RWPE2 (cell line): ENCODE data around the gene CNIH3.

Experiments
- ATAC-seq: fragments of 200-7000 bp; cut with Tn5 transposase; 3 replicates; pipeline ENCODE4 v1.9.1; 2021; ENCODE audit warnings: low read depth
- DNase-seq: peaks from one replicate; pipeline ENCODE4 v3.0.0-alpha.2; 2020; ENCODE audit warnings: low spot score
- H3K27ac ChIP-seq: fragments of 450-650 bp; 2 replicates; pipeline ENCODE4 v1.5.1; 2017; ENCODE audit warnings: mild to moderate bottlenecking; ENCODE audit not compliant: poor library complexity, severe bottlenecking
- H3K27me3 ChIP-seq: fragments of 250-450 bp; sonication (Bioruptor Pico); 2 replicates; pipeline ENCODE4 v1.5.1; 2021; ENCODE audit warnings: mild to moderate bottlenecking, moderate library complexity; ENCODE audit not compliant: insufficient read depth, poor library complexity, severe bottlenecking
- H3K36me3 ChIP-seq: fragments of 250-450 bp; sonication (Bioruptor Pico); 2 replicates; pipeline ENCODE4 v1.5.1; 2020; ENCODE audit warnings: low read depth, mild to moderate bottlenecking, moderate library complexity
- H3K4me1 ChIP-seq: fragments of 250-450 bp; sonication (Bioruptor Pico); 2 replicates; pipeline ENCODE4 v1.5.1; 2021; ENCODE audit warnings: mild to moderate bottlenecking, moderate library complexity; ENCODE audit not compliant: insufficient read depth, poor library complexity, severe bottlenecking
- H3K4me3 ChIP-seq: fragments of 250-450 bp; sonication (Bioruptor Pico); 2 replicates; pipeline ENCODE4 v1.5.1; 2021; ENCODE audit warnings: mild to moderate bottlenecking, moderate library complexity; ENCODE audit not compliant: severe bottlenecking
- H3K9me3 ChIP-seq: fragments of 250-450 bp; sonication (Bioruptor Pico); 2 replicates; pipeline ENCODE4 v1.5.1; 2021; ENCODE audit warnings: mild to moderate bottlenecking, moderate library complexity; ENCODE audit not compliant: severe bottlenecking
- CTCF ChIP-seq: fragments of 450-650 bp; IDR thresholded peaks from one replicate; pipeline ENCODE4 v1.5.1; 2017; ENCODE audit warnings: mild to moderate bottlenecking, moderate library complexity; ENCODE audit not compliant: poor library complexity, severe bottlenecking

Gene CNIH3

GRCh38 chr1:224759681-224760091 lies 143.6 kb downstream of the CNIH3 start:
- DNase-seq (no peak), ATAC-seq (no peak)
- Histone ChIP-seq H3K27me3 (no peaks in the 10 kb centered on the region), H3K4me1 (no peaks in the 10 kb centered on the region), H3K27ac (no peak overlapping the region), H3K36me3 (no peaks in the 10 kb centered on the region), H3K4me3 (no peak overlapping the region), H3K9me3 (no peaks in the 10 kb centered on the region)
- no peak for TF ChIP-seq CTCF

DNA sequence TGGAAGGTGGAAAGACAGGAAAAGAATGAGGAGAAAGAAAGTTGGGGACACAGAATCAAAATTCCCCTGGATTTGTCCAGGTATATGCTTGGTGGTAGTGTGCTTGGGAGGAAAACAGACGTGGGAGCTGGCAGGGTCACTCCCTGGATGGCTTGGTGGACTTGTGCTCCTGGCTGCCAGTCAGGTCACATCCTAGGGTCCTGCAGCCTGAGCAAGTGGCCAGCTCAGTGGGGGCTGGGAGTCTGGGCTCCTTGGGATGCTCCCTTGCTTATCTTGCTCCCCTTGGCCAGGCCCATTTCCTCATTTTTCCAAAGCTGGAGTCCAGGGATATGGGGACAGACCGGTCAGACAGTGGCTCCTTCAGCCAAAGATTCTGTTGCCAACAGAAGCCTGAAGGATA lies 144.0 kb downstream of the CNIH3 start:
- Histone ChIP-seq H3K27me3 (no peaks in the 10 kb centered on the region), H3K36me3 (no peaks in the 10 kb centered on the region), H3K9me3 (no peaks in the 10 kb centered on the region), H3K4me1 (no peaks in the 10 kb centered on the region), H3K27ac (no peak overlapping the region), H3K4me3 (no peak overlapping the region)
- no peak for DNase-seq
- no peak for TF ChIP-seq CTCF
- no peak for ATAC-seq

- Histone ChIP-seq H3K27me3 (no peaks in the 10 kb centered on the region), H3K27ac (no peak overlapping the region), H3K4me3 (no peak overlapping the region), H3K36me3 (no peaks in the 10 kb centered on the region), H3K9me3 (no peaks in the 10 kb centered on the region), H3K4me1 (no peaks in the 10 kb centered on the region)
- no peak for DNase-seq
- TF ChIP-seq CTCF = no peak
- no peak for ATAC-seq
Observed at GRCh38 chr1:224761245-224761644, 145.1 kb downstream of the CNIH3 start.

GRCh38 chr1:224762046-224762445 lies 145.9 kb downstream of the CNIH3 start:
- Histone ChIP-seq H3K4me1 (no peaks in the 10 kb centered on the region), H3K27ac (no peak overlapping the region), H3K27me3 (no peaks in the 10 kb centered on the region), H3K9me3 (no peaks in the 10 kb centered on the region), H3K36me3 (no peaks in the 10 kb centered on the region), H3K4me3 (no peak overlapping the region)
- TF ChIP-seq CTCF = no peak
- ATAC-seq (no peak), DNase-seq (no peak)

- no peak for TF ChIP-seq CTCF
- Histone ChIP-seq H3K27ac (no peak overlapping the region), H3K9me3 (no peaks in the 10 kb centered on the region), H3K27me3 (no peaks in the 10 kb centered on the region), H3K4me1 (no peaks in the 10 kb centered on the region), H3K4me3 (no peak overlapping the region), H3K36me3 (no peaks in the 10 kb centered on the region)
- no peak for DNase-seq
- ATAC-seq = no peak
Observed at GRCh38 chr1:224762701-224763100, 146.6 kb downstream of the CNIH3 start.
